HCT116 (cell line): ENCODE data around the gene DAGLB. TPM values are rescaled to one million over a fixed set of nuclear protein-coding genes. Genes with fewer than 3 reads are reported as not detected.
A peak's percentile ranks its signal among the peaks of the same experiment; 100 is the strongest.

ENCODE experiments used
- ATAC-seq: fragments of 200-7000 bp; cut with Tn5 transposase; 2 replicates; pipeline ENCODE4 v1.9.1; 2020; ENCODE audit warnings: mild to moderate bottlenecking, moderate library complexity
- BruUV-seq: library from RNA; stranded (reverse); fragments of 400-500 nt; replicated peaks from 2 replicates; lab custom pipeline; 2021; lab: Mats Ljungman, UMichigan
- CTCF ChIA-PET: fragments of 300-600 bp; sonication (Branson Sonifier 250); formaldehyde crosslinking; loops from one replicate; lab custom pipeline; 2021; ENCODE audit warnings: antibody characterized with exemption; lab: Charles Lee
- POLR2A ChIA-PET: fragments of 300-600, 350-600 bp; sonication (Branson Sonifier 250); formaldehyde crosslinking; loops from one replicate; lab custom pipeline; 2021; ENCODE audit warnings: antibody characterized with exemption; lab: Charles Lee
- RAD21 ChIA-PET, 2 experiments: fragments of 300-600 bp; sonication (Branson Sonifier 250); formaldehyde crosslinking; loops; one replicate each; lab custom pipeline; 2023; ENCODE audit warnings: low total read pairs in 2 of 2; ENCODE audit not compliant: uncharacterized antibody in 2 of 2, unreplicated experiment in 2 of 2, low non-redundant PET in 1 of 2; lab: Charles Lee
- DNase-seq: peaks from one replicate; pipeline ENCODE4 v3.0.0-alpha.2; 2010; ENCODE audit warnings: low read depth, low spot score
- H2AFZ ChIP-seq: fragments of 200-600 bp; shearing (Covaris generic), sonication (generic); 2 replicates; pipeline ENCODE4 v1.6.1; 2017; ENCODE audit warnings: low read depth, mixed run types, mixed read lengths, antibody characterized with exemption, low read length; ENCODE audit not compliant: poor library complexity, severe bottlenecking
- H3K27ac ChIP-seq: 2 replicates; pipeline ENCODE4 v1.5.1; 2012; ENCODE audit warnings: low read depth, low read length
- H3K27me3 ChIP-seq: fragments of 200-600 bp; sonication (generic); 2 replicates; pipeline ENCODE4 v1.6.1; 2016; ENCODE audit warnings: mixed run types, low read length, mixed read lengths; ENCODE audit not compliant: insufficient read depth
- H3K36me3 ChIP-seq, 2 experiments: fragments of 200-500 bp in 1 of 2; fragments of 200-600 bp in 1 of 2; sonication (Bioruptor generic) in 1 of 2; sonication (generic) in 1 of 2; 2 replicates each; pipeline versions ENCODE4 v1.5.1 to v1.6.1; 2014 to 2016; ENCODE audit warnings: low read length in 2 of 2, inconsistent platforms in 1 of 2, mixed read lengths in 1 of 2, mixed run types in 1 of 2; ENCODE audit not compliant: insufficient read depth in 2 of 2, control insufficient read depth in 1 of 2
- H3K4me1 ChIP-seq, 2 experiments: fragments of 200-600 bp in 1 of 2; sonication (generic) in 1 of 2; 2 replicates each; pipeline versions ENCODE4 v1.5.1 to v1.6.1; 2012 to 2017; ENCODE audit warnings: low read length in 2 of 2, inconsistent platforms in 1 of 2, mild to moderate bottlenecking in 1 of 2, mixed read lengths in 1 of 2, mixed run types in 1 of 2, moderate library complexity in 1 of 2; ENCODE audit not compliant: insufficient read depth in 2 of 2, control insufficient read depth in 1 of 2
- H3K4me2 ChIP-seq: fragments of 200-600 bp; sonication (generic); 2 replicates; pipeline ENCODE4 v1.6.1; 2017; ENCODE audit warnings: mixed run types, low read length, mixed read lengths
- H3K4me3 ChIP-seq, 2 experiments: fragments of 200-600 bp in 1 of 2; sonication (generic) in 1 of 2; replicated peaks in 1 of 2; 2 replicates each; pipeline ENCODE4 v1.5.1; 2011 to 2016; ENCODE audit warnings: low read length in 2 of 2, control low read depth in 1 of 2, low read depth in 1 of 2, mild to moderate bottlenecking in 1 of 2, mixed read lengths in 1 of 2, mixed run types in 1 of 2
- H3K79me2 ChIP-seq: fragments of 200-600 bp; sonication (generic); 2 replicates; pipeline ENCODE4 v1.6.1; 2017; ENCODE audit warnings: mild to moderate bottlenecking, mixed run types, low read length, moderate library complexity, mixed read lengths; ENCODE audit not compliant: insufficient read depth
- H3K9ac ChIP-seq: fragments of 200-600 bp; sonication (generic); 2 replicates; pipeline ENCODE4 v1.6.1; 2016; ENCODE audit warnings: low read length, mixed read lengths
- H3K9me2 ChIP-seq: fragments of 200-600 bp; sonication (generic), shearing (Covaris generic); 2 replicates; pipeline ENCODE4 v1.6.1; 2017; ENCODE audit warnings: mixed run types, mild to moderate bottlenecking, moderate library complexity; ENCODE audit not compliant: insufficient read depth
- H3K9me3 ChIP-seq, 2 experiments: fragments of 200-500 bp in 1 of 2; fragments of 200-600 bp in 1 of 2; sonication (Bioruptor generic) in 1 of 2; sonication (generic) in 1 of 2; 2 replicates each; pipeline ENCODE4 v1.6.1; 2014 to 2017; ENCODE audit warnings: low read length in 2 of 2, mixed read lengths in 2 of 2, inconsistent platforms in 1 of 2, low read depth in 1 of 2, mild to moderate bottlenecking in 1 of 2, mixed run types in 1 of 2, moderate library complexity in 1 of 2; ENCODE audit not compliant: control insufficient read depth in 1 of 2, insufficient read depth in 1 of 2
- H4K20me1 ChIP-seq: fragments of 200-600 bp; sonication (generic), shearing (Covaris generic); 2 replicates; pipeline ENCODE4 v1.6.1; 2017; ENCODE audit warnings: mixed run types, mild to moderate bottlenecking, moderate library complexity; ENCODE audit not compliant: insufficient read depth
- ELF1 ChIP-seq: IDR thresholded peaks from 2 replicates; pipeline ENCODE4 v1.6.1; 2012; ENCODE audit warnings: low read depth, borderline replicate concordance
- EZH2phosphoT487 ChIP-seq: fragments of 200-600 bp; IDR thresholded peaks from 2 replicates; pipeline ENCODE4 v1.6.1; 2018; ENCODE audit warnings: antibody characterized with exemption, borderline replicate concordance
- JUND ChIP-seq: IDR thresholded peaks from 2 replicates; pipeline ENCODE4 v1.6.1; 2012
- MAX ChIP-seq: IDR thresholded peaks from 2 replicates; pipeline ENCODE4 v1.6.1; 2012
- POLR2AphosphoS5 ChIP-seq: IDR thresholded peaks from 2 replicates; pipeline ENCODE4 v1.6.1; 2011; ENCODE audit warnings: mild to moderate bottlenecking, low read depth, low read length, moderate library complexity
- REST ChIP-seq: IDR thresholded peaks from 2 replicates; pipeline ENCODE4 v1.6.1; 2012; ENCODE audit warnings: low read depth
- SP1 ChIP-seq: IDR thresholded peaks from 2 replicates; pipeline ENCODE4 v1.6.1; 2012; ENCODE audit warnings: low read depth
- intact Hi-C: fragments of 100-400 bp; cut with micrococcal nuclease; formaldehyde crosslinking; loops from 2 replicates; pipeline ENCODE4 v1.10.0; 2022
- total RNA-seq: library from RNA; stranded (reverse); gene quantifications from one replicate; pipeline ENCODE4 v1.2.1, GENCODE V29; 2021; ENCODE audit not compliant: unreplicated experiment

DAGLB gene
- total RNA-seq, 1 experiment from 2014 or later = 30.2 TPM

- POLR2A ChIA-PET = no interaction called here
- no peak for TF ChIP-seq EZH2phosphoT487
- peak; percentile 28; the same call in 1 of the 2 replicates for TF ChIP-seq POLR2AphosphoS5
- TF ChIP-seq, all 23 proteins: peak for 1
- H3K4me2 ChIP-seq = no peak overlapping the region
- H2AFZ ChIP-seq = no peak overlapping the region
- no peak overlapping the region for H3K27ac ChIP-seq
- H3K79me2 ChIP-seq = peaks cover 25% of the 10 kb centered on the region
- ATAC-seq = no peak
- intact Hi-C loops = no loop called here
- H4K20me1 ChIP-seq = no peaks in the 10 kb centered on the region
- H3K9me3 ChIP-seq = no peaks in the 10 kb centered on the region
- H3K9ac ChIP-seq = no peak overlapping the region
- no peak for DNase-seq
- CTCF ChIA-PET = no interaction called here
- no peaks in the 10 kb centered on the region for H3K4me1 ChIP-seq
- H3K36me3 ChIP-seq = peaks cover 24 to 56% of the 10 kb centered on the region in 2 experiments; a peak in 3 of 4 replicates
- H3K9me2 ChIP-seq = no peaks in the 10 kb centered on the region
- no peak overlapping the region for H3K4me3 ChIP-seq
- RAD21 ChIA-PET = no interaction called here
- no TSS peak for BruUV-seq
- no peaks in the 10 kb centered on the region for H3K27me3 ChIP-seq
Observed at GRCh38 chr7:6406121-6406520, 41.6 kb downstream of the DAGLB start.

GRCh38 chr7:6403907-6404306, 43.8 kb downstream of the DAGLB start:
- H2AFZ ChIP-seq = no peak overlapping the region
- no peaks in the 10 kb centered on the region; the same call in 1 of the 2 replicates for H4K20me1 ChIP-seq
- H3K36me3 ChIP-seq = peaks cover 21 to 40% of the 10 kb centered on the region in 2 experiments; a peak in 3 of 4 replicates
- H3K4me3 ChIP-seq = no peak overlapping the region
- ChIA-PET RAD21 (no interaction called here), CTCF (no interaction called here), POLR2A (no interaction called here)
- H3K9me2 ChIP-seq = no peaks in the 10 kb centered on the region
- H3K79me2 ChIP-seq = peaks cover 46% of the 10 kb centered on the region
- no TSS peak for BruUV-seq
- intact Hi-C loops = no loop called here
- no peak overlapping the region for H3K27ac ChIP-seq
- ATAC-seq = no peak
- H3K27me3 ChIP-seq = no peaks in the 10 kb centered on the region
- no peaks in the 10 kb centered on the region for H3K9me3 ChIP-seq
- no peaks in the 10 kb centered on the region for H3K4me1 ChIP-seq
- TF ChIP-seq SP1 (no peak), ELF1 (no peak), REST (no peak), MAX (no peak), JUND (no peak)
- no peak overlapping the region for H3K9ac ChIP-seq
- DNase-seq = no peak
- H3K4me2 ChIP-seq = no peak overlapping the region
